ENCODE results near the gene SIPA1L3. TPM values are rescaled to one million over a fixed set of nuclear protein-coding genes. Genes with fewer than 3 reads are reported as not detected.

The SIPA1L3 gene
- total RNA-seq, 3 donors from 2014 or later: 13.8 to 15.9 (median 15.7) TPM

GRCh38 chr19:37998801-37999308 is 91.8 kb downstream of the SIPA1L3 start:
- Mint-ChIP-seq H3K4me3 (no peak overlapping the region), H3K9me3 (no peaks in the 10 kb centered on the region), H3K36me3 (ENCODE audit: insufficient read depth) (peaks cover 5% of the 10 kb centered on the region), H3K27me3 (ENCODE audit: low read depth) (no peaks in the 10 kb centered on the region), H3K4me1 (ENCODE audit: low read depth) (peaks cover 13% of the 10 kb centered on the region)
- ATAC-seq (no peak), DNase-seq (no peak)

GRCh38 chr19:37999309-38000213 is 92.6 kb downstream of the SIPA1L3 start:
- H3K36me3 Mint-ChIP-seq (ENCODE audit: insufficient read depth): peaks cover 5% of the 10 kb centered on the region
- no peak for ATAC-seq
- no peak for DNase-seq
- no peaks in the 10 kb centered on the region for H3K9me3 Mint-ChIP-seq
- H3K4me3 Mint-ChIP-seq: no peak overlapping the region
- H3K4me1 Mint-ChIP-seq (ENCODE audit: low read depth): peaks cover 13% of the 10 kb centered on the region
- no peaks in the 10 kb centered on the region for H3K27me3 Mint-ChIP-seq (ENCODE audit: low read depth)

GRCh38 chr19:38001158-38001781 is 94.3 kb downstream of the SIPA1L3 start:
- H3K27me3 Mint-ChIP-seq (ENCODE audit: low read depth): no peaks in the 10 kb centered on the region
- H3K4me1 Mint-ChIP-seq (ENCODE audit: low read depth): peaks cover 10% of the 10 kb centered on the region
- ATAC-seq (no peak), DNase-seq (no peak)
- H3K9me3 Mint-ChIP-seq: no peaks in the 10 kb centered on the region
- no peaks in the 10 kb centered on the region for H3K36me3 Mint-ChIP-seq (ENCODE audit: insufficient read depth)
- no peak overlapping the region for H3K4me3 Mint-ChIP-seq

GRCh38 chr19:38003438-38004185 is 96.6 kb downstream of the SIPA1L3 start:
- Mint-ChIP-seq H3K4me3 (no peak overlapping the region), H3K4me1 (ENCODE audit: low read depth) (peaks cover 15% of the 10 kb centered on the region), H3K9me3 (no peaks in the 10 kb centered on the region), H3K27me3 (ENCODE audit: low read depth) (no peaks in the 10 kb centered on the region), H3K36me3 (ENCODE audit: insufficient read depth) (no peaks in the 10 kb centered on the region)
- DNase-seq (no peak), ATAC-seq (peak; percentile 66 to 77)

- ATAC-seq (no peak), DNase-seq (no peak)
- H3K4me1 Mint-ChIP-seq (ENCODE audit: low read depth): peaks cover 13% of the 10 kb centered on the region
- H3K9me3 Mint-ChIP-seq: no peaks in the 10 kb centered on the region
- H3K36me3 Mint-ChIP-seq (ENCODE audit: insufficient read depth): peaks cover 2% of the 10 kb centered on the region
- H3K4me3 Mint-ChIP-seq: no peak overlapping the region
- no peaks in the 10 kb centered on the region for H3K27me3 Mint-ChIP-seq (ENCODE audit: low read depth)
These were observed 97.1 kb downstream of the SIPA1L3 start for GRCh38 chr19:38004186-38004520.

- no peak overlapping the region for H3K4me3 Mint-ChIP-seq
- DNase-seq: no peak
These were observed 97.7 kb downstream of the SIPA1L3 start for GRCh38 chr19:38004521-38005223.

GRCh38 chr19:38005224-38005614 is 98.2 kb downstream of the SIPA1L3 start:
- Mint-ChIP-seq H3K4me3 (no peak overlapping the region), H3K9me3 (no peaks in the 10 kb centered on the region), H3K4me1 (ENCODE audit: low read depth) (peaks cover 14% of the 10 kb centered on the region), H3K27me3 (ENCODE audit: low read depth) (no peaks in the 10 kb centered on the region), H3K36me3 (ENCODE audit: insufficient read depth) (peaks cover 2% of the 10 kb centered on the region)
- no peak for DNase-seq
- ATAC-seq: no peak

More at GRCh38 chr19:38004521-38005223, 97.7 kb downstream of the SIPA1L3 start:
- Mint-ChIP-seq H3K4me1 (ENCODE audit: low read depth) (peaks cover 14% of the 10 kb centered on the region), H3K36me3 (ENCODE audit: insufficient read depth) (peaks cover 2% of the 10 kb centered on the region), H3K9me3 (no peaks in the 10 kb centered on the region), H3K27me3 (ENCODE audit: low read depth) (no peaks in the 10 kb centered on the region)
- no peak for ATAC-seq

- Mint-ChIP-seq H3K36me3 (ENCODE audit: insufficient read depth) (peaks cover 2% of the 10 kb centered on the region), H3K4me1 (ENCODE audit: low read depth) (peaks cover 14% of the 10 kb centered on the region), H3K27me3 (ENCODE audit: low read depth) (no peaks in the 10 kb centered on the region), H3K9me3 (no peaks in the 10 kb centered on the region), H3K4me3 (no peak overlapping the region)
- DNase-seq: no peak
- no peak for ATAC-seq
These were observed 99.5 kb downstream of the SIPA1L3 start for GRCh38 chr19:38006361-38007045.

GRCh38 chr19:38009650-38010242 is 102.7 kb downstream of the SIPA1L3 start:
- H3K27me3 Mint-ChIP-seq (ENCODE audit: low read depth): no peaks in the 10 kb centered on the region
- H3K4me3 Mint-ChIP-seq: no peak overlapping the region
- ATAC-seq: no peak
- peaks cover 2% of the 10 kb centered on the region for H3K36me3 Mint-ChIP-seq (ENCODE audit: insufficient read depth)
- no peak for DNase-seq
- no peaks in the 10 kb centered on the region for H3K9me3 Mint-ChIP-seq
- H3K4me1 Mint-ChIP-seq (ENCODE audit: low read depth): peaks cover 11% of the 10 kb centered on the region

- no peak overlapping the region for H3K4me3 Mint-ChIP-seq
- no peak for ATAC-seq
- no peaks in the 10 kb centered on the region for H3K9me3 Mint-ChIP-seq
- H3K36me3 Mint-ChIP-seq (ENCODE audit: insufficient read depth): peaks cover 5% of the 10 kb centered on the region
- H3K27me3 Mint-ChIP-seq (ENCODE audit: low read depth): no peaks in the 10 kb centered on the region
- H3K4me1 Mint-ChIP-seq (ENCODE audit: low read depth): peaks cover 11% of the 10 kb centered on the region
- no peak for DNase-seq
These were observed 104.4 kb downstream of the SIPA1L3 start for GRCh38 chr19:38011426-38011825.

- ATAC-seq: no peak
- no peak for DNase-seq
These were observed 105.3 kb downstream of the SIPA1L3 start for GRCh38 chr19:38012290-38012689.

GRCh38 chr19:38012944-38013343 is 105.9 kb downstream of the SIPA1L3 start:
- Mint-ChIP-seq H3K36me3 (ENCODE audit: insufficient read depth) (peaks cover 5% of the 10 kb centered on the region), H3K27me3 (ENCODE audit: low read depth) (no peaks in the 10 kb centered on the region), H3K4me1 (ENCODE audit: low read depth) (peaks cover 6% of the 10 kb centered on the region), H3K9me3 (no peaks in the 10 kb centered on the region), H3K4me3 (no peak overlapping the region)
- no peak for DNase-seq
- no peak for ATAC-seq

More at GRCh38 chr19:38012290-38012689, 105.3 kb downstream of the SIPA1L3 start:
- H3K4me3 Mint-ChIP-seq: no peak overlapping the region
- peaks cover 5% of the 10 kb centered on the region for H3K36me3 Mint-ChIP-seq (ENCODE audit: insufficient read depth)
- H3K9me3 Mint-ChIP-seq: no peaks in the 10 kb centered on the region
- H3K4me1 Mint-ChIP-seq (ENCODE audit: low read depth): peaks cover 9% of the 10 kb centered on the region
- no peaks in the 10 kb centered on the region for H3K27me3 Mint-ChIP-seq (ENCODE audit: low read depth)

GRCh38 chr19:38013913-38014580 is 107.0 kb downstream of the SIPA1L3 start:
- no peak overlapping the region for H3K4me3 Mint-ChIP-seq
- DNase-seq (no peak), ATAC-seq (no peak)
- H3K27me3 Mint-ChIP-seq (ENCODE audit: low read depth): no peaks in the 10 kb centered on the region
- peaks cover 3% of the 10 kb centered on the region for H3K36me3 Mint-ChIP-seq (ENCODE audit: insufficient read depth)
- peaks cover 6% of the 10 kb centered on the region for H3K4me1 Mint-ChIP-seq (ENCODE audit: low read depth)
- H3K9me3 Mint-ChIP-seq: no peaks in the 10 kb centered on the region
